Kidney epithelial cell (primary cell): Measurements from ENCODE around the gene HSD17B2. TPM values are rescaled to one million over a fixed set of nuclear protein-coding genes. Genes with fewer than 3 reads are reported as not detected.

Experiments
- DNase-seq: peaks from one replicate; pipeline ENCODE4 v3.0.0-alpha.2; 2010; ENCODE audit warnings: low read depth
- H3K27me3 ChIP-seq: 2 replicates; pipeline ENCODE4 v1.6.0; 2011; ENCODE audit warnings: low read length; ENCODE audit not compliant: control insufficient read depth, insufficient read depth
- H3K36me3 ChIP-seq: 2 replicates; pipeline ENCODE4 v1.5.1; 2011; ENCODE audit warnings: low read length; ENCODE audit not compliant: control insufficient read depth, insufficient read depth
- H3K4me3 ChIP-seq: 2 replicates; pipeline ENCODE4 v1.5.1; 2011; ENCODE audit warnings: low read depth, mild to moderate bottlenecking, control low read depth, low read length
- CTCF ChIP-seq: IDR thresholded peaks from 2 replicates; pipeline ENCODE4 v1.5.1; 2011; ENCODE audit warnings: mild to moderate bottlenecking, moderate library complexity, low read length, control low read depth, inconsistent platforms; ENCODE audit not compliant: insufficient read depth, poor library complexity, severe bottlenecking
- total RNA-seq: library from RNA; depleted of rRNA; stranded (reverse); fragments of >200 nt; gene quantifications from 2 replicates; pipeline ENCODE4 v1.2.3, GENCODE V29; 2015

Gene HSD17B2
- total RNA-seq, 1 donor from 2014 or later, result not detected

DNA sequence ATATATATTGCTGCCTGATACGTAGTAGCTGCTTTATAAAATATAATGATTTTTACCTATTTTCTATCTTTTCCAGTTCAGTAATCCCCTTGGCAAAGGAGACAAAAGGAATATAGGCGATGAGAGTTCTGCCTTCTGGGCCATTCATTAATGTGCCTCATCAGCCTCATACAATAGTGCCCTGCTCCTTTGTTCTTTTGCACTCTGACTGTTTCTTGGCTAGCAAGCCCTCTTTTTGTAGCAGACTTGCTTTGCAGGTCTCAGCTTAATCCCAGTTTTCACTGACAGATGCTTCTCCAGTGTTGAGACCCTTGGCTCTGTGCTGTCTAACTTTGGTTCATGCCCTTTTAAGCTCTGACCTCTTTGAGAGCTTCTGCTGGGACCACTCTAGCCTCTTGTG, 10.4 kb downstream of the HSD17B2 start:
- no peaks in the 10 kb centered on the region for H3K27me3 ChIP-seq
- H3K4me3 ChIP-seq, result no peak overlapping the region
- no peak for DNase-seq
- no peaks in the 10 kb centered on the region for H3K36me3 ChIP-seq
- no peak for TF ChIP-seq CTCF

GRCh38 chr16:82046541-82046940, 11.5 kb downstream of the HSD17B2 start:
- Histone ChIP-seq H3K27me3 (no peaks in the 10 kb centered on the region), H3K4me3 (no peak overlapping the region), H3K36me3 (no peaks in the 10 kb centered on the region)
- no peak for DNase-seq
- TF ChIP-seq CTCF, result no peak

DNA sequence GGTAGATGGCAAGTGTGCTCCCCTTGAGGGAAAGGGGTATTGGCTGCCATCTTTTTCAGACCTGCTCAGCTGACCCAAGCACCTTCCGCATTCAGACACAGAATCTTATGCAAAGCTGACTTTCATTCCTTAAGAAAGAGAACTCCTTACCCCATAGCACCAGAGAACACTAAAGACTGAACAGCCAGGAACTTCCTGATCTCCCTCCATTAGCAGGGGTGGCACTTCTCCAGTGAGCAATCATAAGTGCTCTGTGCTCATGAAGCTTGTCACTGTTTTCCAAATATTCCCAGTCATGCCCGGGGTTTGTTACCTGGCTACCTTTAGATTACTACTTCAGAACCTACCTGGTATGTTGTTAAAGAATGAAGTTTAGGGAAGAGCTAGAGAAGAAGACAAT, 11.9 kb downstream of the HSD17B2 start:
- Histone ChIP-seq H3K27me3 (no peaks in the 10 kb centered on the region), H3K36me3 (no peaks in the 10 kb centered on the region), H3K4me3 (no peak overlapping the region)
- no peak for TF ChIP-seq CTCF
- no peak for DNase-seq

- no peak for TF ChIP-seq CTCF
- Histone ChIP-seq H3K4me3 (no peak overlapping the region), H3K36me3 (no peaks in the 10 kb centered on the region), H3K27me3 (no peaks in the 10 kb centered on the region)
- no peak for DNase-seq
Observed at GRCh38 chr16:82047374-82047773, 12.3 kb downstream of the HSD17B2 start.

DNA sequence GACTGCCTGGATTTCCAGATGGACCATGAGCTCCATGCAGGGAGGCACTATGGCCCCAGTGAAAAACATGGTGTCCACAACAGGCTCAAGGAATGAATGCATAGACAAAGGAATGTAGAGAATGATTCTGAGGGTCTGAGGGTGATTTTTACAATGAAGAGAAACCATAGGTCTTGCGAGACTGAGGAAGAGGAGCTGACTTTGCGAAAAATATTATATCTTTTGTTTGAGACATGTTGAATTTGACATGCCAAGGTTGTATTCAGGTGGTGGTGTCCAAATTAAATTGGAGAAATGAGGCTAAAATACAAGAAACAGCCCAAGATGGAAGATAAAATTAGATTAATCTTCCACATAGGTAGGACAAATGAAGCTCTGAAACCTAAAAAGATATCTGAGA, 12.7 kb downstream of the HSD17B2 start:
- no peak for DNase-seq
- Histone ChIP-seq H3K27me3 (no peaks in the 10 kb centered on the region), H3K36me3 (no peaks in the 10 kb centered on the region), H3K4me3 (no peak overlapping the region)
- TF ChIP-seq CTCF, result no peak

DNA sequence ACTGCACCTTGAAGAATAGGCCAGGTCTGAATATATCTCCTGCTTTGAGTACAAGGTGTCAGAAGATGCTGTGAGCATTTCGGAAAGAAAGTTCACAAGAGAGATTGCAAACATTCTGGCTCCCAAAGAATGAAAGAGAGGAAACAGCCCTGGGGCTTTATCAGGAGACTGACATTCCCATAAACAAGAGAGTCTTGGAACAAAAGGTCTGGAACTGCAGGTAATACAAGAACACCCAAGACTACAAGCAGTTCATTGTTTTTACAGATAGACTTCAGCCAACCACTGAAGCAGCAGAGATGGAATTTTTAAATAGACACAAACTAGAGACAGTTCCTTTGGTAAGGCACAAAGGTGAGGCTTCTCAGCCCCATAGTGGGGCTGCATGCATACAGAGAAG, 14.4 kb downstream of the HSD17B2 start:
- no peaks in the 10 kb centered on the region for H3K36me3 ChIP-seq
- no peaks in the 10 kb centered on the region for H3K27me3 ChIP-seq
- TF ChIP-seq CTCF, result no peak
- H3K4me3 ChIP-seq, result no peak overlapping the region
- no peak for DNase-seq
